ENCODE measurements around the gene CUL1. TPM values are rescaled to one million over a fixed set of nuclear protein-coding genes. Genes with fewer than 3 reads are reported as not detected.
A peak's percentile ranks its signal among the peaks of the same experiment; 100 is the strongest.

Gene CUL1
- total RNA-seq, 4 donors from 2014 or later: 73.1 to 87.1 (median 77.8) TPM

- H3K4me3 ChIP-seq: no peak overlapping the region
- H3K27ac ChIP-seq (replicated peaks in 1 of 4): no peak overlapping the region
- DNase-seq (ENCODE audit: extremely low spot score): no peak
- 92% methylated on average over 1 of the region's 1 CpG for WGBS
- intact Hi-C loops (cut with DNase I): no loop called here
- no peaks in the 10 kb centered on the region for H3K36me3 ChIP-seq
- TF ChIP-seq CTCF (IDR thresholded peaks at IDR 0.05) (no peak), EP300 (IDR thresholded peaks at IDR 0.05) (no peak), POLR2A (IDR thresholded peaks at IDR 0.05; ENCODE audit: low read depth) (no peak), POLR2AphosphoS5 (IDR thresholded peaks at IDR 0.05) (no peak)
- no peaks in the 10 kb centered on the region for H3K27me3 ChIP-seq
- no peaks in the 10 kb centered on the region for H3K9me3 ChIP-seq
- no peaks in the 10 kb centered on the region for H3K4me1 ChIP-seq
Observed at GRCh38 chr7:148688526-148688925, 10.2 kb upstream of the CUL1 start.

GRCh38 chr7:148693651-148694050 is 5.1 kb upstream of the CUL1 start:
- intact Hi-C loops (cut with DNase I): loop anchor here (10.0 kb wide), 1 partner anchor 271 kb away; no protein-coding TSS in a partner anchor
- H3K4me3 ChIP-seq: no peak overlapping the region
- H3K9me3 ChIP-seq: no peaks in the 10 kb centered on the region
- H3K27me3 ChIP-seq: no peaks in the 10 kb centered on the region
- 93% methylated on average over 7 of the region's 7 CpGs for WGBS
- no peaks in the 10 kb centered on the region for H3K36me3 ChIP-seq
- peaks cover 0 to 12% (median 8%) of the 10 kb centered on the region in 4 donors for H3K4me1 ChIP-seq
- H3K27ac ChIP-seq (replicated peaks in 1 of 4): no peak overlapping the region
- no peak for DNase-seq (ENCODE audit: extremely low spot score)
- TF ChIP-seq CTCF (IDR thresholded peaks at IDR 0.05): no peak
- TF ChIP-seq POLR2A (IDR thresholded peaks at IDR 0.05; ENCODE audit: low read depth): no peak
- no peak for TF ChIP-seq EP300 (IDR thresholded peaks at IDR 0.05)
- TF ChIP-seq POLR2AphosphoS5 (IDR thresholded peaks at IDR 0.05): no peak

GRCh38 chr7:148694631-148695030 is 4.1 kb upstream of the CUL1 start:
- TF ChIP-seq EP300 (IDR thresholded peaks at IDR 0.05): no peak
- no peak for TF ChIP-seq POLR2AphosphoS5 (IDR thresholded peaks at IDR 0.05)
- no peak for TF ChIP-seq CTCF (IDR thresholded peaks at IDR 0.05)
- no peak for TF ChIP-seq POLR2A (IDR thresholded peaks at IDR 0.05; ENCODE audit: low read depth)
- Histone ChIP-seq H3K9me3 (no peaks in the 10 kb centered on the region), H3K27me3 (no peaks in the 10 kb centered on the region), H3K36me3 (no peaks in the 10 kb centered on the region), H3K27ac (replicated peaks in 1 of 4) (no peak overlapping the region), H3K4me3 (no peak overlapping the region), H3K4me1 (peaks cover 0 to 12% (median 8%) of the 10 kb centered on the region in 4 donors)
- WGBS: 87% methylated on average over 4 of the region's 5 CpGs
- DNase-seq (ENCODE audit: extremely low spot score): no peak
- intact Hi-C loops (cut with DNase I): loop anchor here (5.0 to 10.0 kb wide), 2 partner anchors 117 to 270 kb away; no protein-coding TSS in a partner anchor

- intact Hi-C loops (cut with DNase I): loop anchor here (5.0 to 10.0 kb wide), 2 partner anchors 119 to 269 kb away; no protein-coding TSS in a partner anchor
- 100% methylated on average over 3 of the region's 3 CpGs for WGBS
- Histone ChIP-seq H3K9me3 (no peaks in the 10 kb centered on the region), H3K36me3 (no peaks in the 10 kb centered on the region), H3K27ac (replicated peaks in 1 of 4) (no peak overlapping the region), H3K4me3 (no peak overlapping the region), H3K27me3 (no peaks in the 10 kb centered on the region), H3K4me1 (peaks cover 6 to 22% (median 18%) of the 10 kb centered on the region in 4 donors)
- no peak for DNase-seq (ENCODE audit: extremely low spot score)
- no peak for TF ChIP-seq CTCF (IDR thresholded peaks at IDR 0.05)
- no peak for TF ChIP-seq POLR2A (IDR thresholded peaks at IDR 0.05; ENCODE audit: low read depth)
- TF ChIP-seq EP300 (IDR thresholded peaks at IDR 0.05): no peak
- TF ChIP-seq POLR2AphosphoS5 (IDR thresholded peaks at IDR 0.05): no peak
Observed at GRCh38 chr7:148695953-148696352, 2.8 kb upstream of the CUL1 start.

GRCh38 chr7:148696787-148697186 is 1.9 kb upstream of the CUL1 start:
- peaks cover 15 to 30% (median 26%) of the 10 kb centered on the region in 4 donors for H3K4me1 ChIP-seq
- WGBS: 92% methylated on average over 5 of the region's 5 CpGs
- peak overlapping the region; percentile 96 to 99 (median 99) for H3K27ac ChIP-seq (replicated peaks in 1 of 4)
- DNase-seq (ENCODE audit: extremely low spot score): no peak
- no peaks in the 10 kb centered on the region for H3K36me3 ChIP-seq
- TF ChIP-seq CTCF (IDR thresholded peaks at IDR 0.05) (no peak), EP300 (IDR thresholded peaks at IDR 0.05) (no peak)
- intact Hi-C loops (cut with DNase I): loop anchor here (5.0 to 10.0 kb wide), 2 partner anchors 119 to 268 kb away; no protein-coding TSS in a partner anchor
- no peaks in the 10 kb centered on the region for H3K9me3 ChIP-seq
- H3K27me3 ChIP-seq: no peaks in the 10 kb centered on the region
- H3K4me3 ChIP-seq: no peak overlapping the region

All from esophagus muscularis mucosa (tissue), 4 donors.